HUDEP-2 (cell line): ENCODE results near the gene NRP2.

ENCODE experiments used
- DNase-seq, 76 experiments: peaks; one replicate each; lab custom pipeline; 2025; ENCODE audit not compliant: unreplicated experiment in 76 of 76; lab: John Stamatoyannopoulos, UW

NRP2 gene

GRCh38 chr2:205705511-205706349 lies 23.4 kb downstream of the NRP2 start:
- DNase-seq, result no peak

GRCh38 chr2:205706769-205707381 lies 24.6 kb downstream of the NRP2 start:
- DNase-seq, result no peak

GRCh38 chr2:205708231-205708631 lies 25.9 kb downstream of the NRP2 start:
- no peak for DNase-seq

GRCh38 chr2:205709319-205709718 lies 27.0 kb downstream of the NRP2 start:
- no peak for DNase-seq

GRCh38 chr2:205712508-205712907 lies 30.2 kb downstream of the NRP2 start:
- DNase-seq, result no peak

- DNase-seq, result no peak
Measured at GRCh38 chr2:205713086-205713485, 30.8 kb downstream of the NRP2 start.

- DNase-seq, result no peak
Measured at GRCh38 chr2:205714058-205714776, 31.9 kb downstream of the NRP2 start.

- peak in 1 of 76 experiments; percentile 15 for DNase-seq
Measured at GRCh38 chr2:205714789-205715720, 32.8 kb downstream of the NRP2 start.

GRCh38 chr2:205715831-205716525 lies 33.7 kb downstream of the NRP2 start:
- peak in 3 of 76 experiments; percentile 20 to 59 (median 24) for DNase-seq

- no peak for DNase-seq
Measured at GRCh38 chr2:205717175-205717846, 35.0 kb downstream of the NRP2 start.

- DNase-seq, result no peak
Measured at GRCh38 chr2:205717999-205718398, 35.7 kb downstream of the NRP2 start.

- DNase-seq, result no peak
Measured at GRCh38 chr2:205719847-205720246, 37.5 kb downstream of the NRP2 start.

- no peak for DNase-seq
Measured at GRCh38 chr2:205720451-205720902, 38.2 kb downstream of the NRP2 start.

GRCh38 chr2:205721057-205721449 lies 38.8 kb downstream of the NRP2 start:
- no peak for DNase-seq

- no peak for DNase-seq
Measured at GRCh38 chr2:205722283-205722918, 40.1 kb downstream of the NRP2 start.

- DNase-seq, result no peak
Measured at GRCh38 chr2:205723179-205723578, 40.9 kb downstream of the NRP2 start.

- no peak for DNase-seq
Measured at GRCh38 chr2:205725059-205725458, 42.8 kb downstream of the NRP2 start.

- no peak for DNase-seq
Measured at GRCh38 chr2:205726506-205726905, 44.2 kb downstream of the NRP2 start.

GRCh38 chr2:205727174-205727573 lies 44.9 kb downstream of the NRP2 start:
- DNase-seq, result no peak
